Astrocyte (in vitro differentiated cells and primary cell): Measurements from ENCODE around the gene ATP1A1.

Experiments used
- EZH2 ChIP-seq: IDR thresholded peaks from 2 replicates; pipeline ENCODE4 v1.6.1; 2012; ENCODE audit warnings: mild to moderate bottlenecking, low read length, inconsistent platforms; ENCODE audit not compliant: insufficient read depth
- TF ChIP-seq, protein P1 (sequence below): IDR thresholded peaks from 2 replicates; pipeline ENCODE4 v1.5.1; 2011; ENCODE audit warnings: low read depth, mild to moderate bottlenecking, inconsistent platforms, low read length, moderate library complexity; ENCODE audit not compliant: insufficient read depth

GRCh38 chr1:116377541-116378529 lies 4.8 kb downstream of the ATP1A1 start:
- TF ChIP-seq, protein P1, sequence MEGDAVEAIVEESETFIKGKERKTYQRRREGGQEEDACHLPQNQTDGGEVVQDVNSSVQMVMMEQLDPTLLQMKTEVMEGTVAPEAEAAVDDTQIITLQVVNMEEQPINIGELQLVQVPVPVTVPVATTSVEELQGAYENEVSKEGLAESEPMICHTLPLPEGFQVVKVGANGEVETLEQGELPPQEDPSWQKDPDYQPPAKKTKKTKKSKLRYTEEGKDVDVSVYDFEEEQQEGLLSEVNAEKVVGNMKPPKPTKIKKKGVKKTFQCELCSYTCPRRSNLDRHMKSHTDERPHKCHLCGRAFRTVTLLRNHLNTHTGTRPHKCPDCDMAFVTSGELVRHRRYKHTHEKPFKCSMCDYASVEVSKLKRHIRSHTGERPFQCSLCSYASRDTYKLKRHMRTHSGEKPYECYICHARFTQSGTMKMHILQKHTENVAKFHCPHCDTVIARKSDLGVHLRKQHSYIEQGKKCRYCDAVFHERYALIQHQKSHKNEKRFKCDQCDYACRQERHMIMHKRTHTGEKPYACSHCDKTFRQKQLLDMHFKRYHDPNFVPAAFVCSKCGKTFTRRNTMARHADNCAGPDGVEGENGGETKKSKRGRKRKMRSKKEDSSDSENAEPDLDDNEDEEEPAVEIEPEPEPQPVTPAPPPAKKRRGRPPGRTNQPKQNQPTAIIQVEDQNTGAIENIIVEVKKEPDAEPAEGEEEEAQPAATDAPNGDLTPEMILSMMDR: no peak
- TF ChIP-seq EZH2: no peak
